ENCODE results near the gene KRTAP29-1.

Gene KRTAP29-1

DNA sequence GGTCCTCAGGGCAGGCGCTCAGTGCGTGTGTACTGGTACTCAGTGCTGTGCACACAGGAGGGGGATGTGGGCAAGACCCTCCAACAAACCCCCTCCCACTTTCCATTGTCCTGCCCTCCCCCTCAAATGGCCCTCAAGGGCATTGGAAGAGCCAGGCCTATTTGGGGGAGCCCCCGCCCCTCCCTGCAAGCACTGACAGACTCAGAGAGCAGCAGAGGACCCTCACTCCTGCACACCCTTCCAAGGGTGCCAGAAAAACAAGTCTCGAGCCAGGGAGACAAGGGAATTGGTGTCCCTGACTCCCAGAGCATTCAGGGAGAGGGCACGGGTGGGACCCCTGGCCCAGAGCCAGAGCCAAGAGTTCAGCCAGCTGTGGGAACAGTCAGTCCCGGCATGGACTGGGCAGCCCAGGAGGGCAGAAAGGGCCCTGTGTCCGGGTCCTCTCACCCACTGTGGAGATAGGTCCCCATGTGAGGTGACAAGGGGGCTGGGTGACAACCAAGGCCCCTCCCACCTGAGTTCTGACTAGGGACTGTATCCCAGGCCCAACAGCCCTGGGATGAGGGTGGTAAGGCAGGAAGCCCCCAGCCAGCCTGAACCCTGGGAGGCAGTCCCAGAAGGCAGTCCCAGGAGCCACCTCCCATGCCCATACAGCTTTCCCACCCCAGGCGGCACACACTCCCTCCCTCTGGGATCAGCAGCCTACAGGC is 24.9 kb upstream of the KRTAP29-1 start:
- DNase-seq = no peak

GRCh38 chr17:41326173-41327145 is 23.8 kb upstream of the KRTAP29-1 start:
- no peak for DNase-seq

DNA sequence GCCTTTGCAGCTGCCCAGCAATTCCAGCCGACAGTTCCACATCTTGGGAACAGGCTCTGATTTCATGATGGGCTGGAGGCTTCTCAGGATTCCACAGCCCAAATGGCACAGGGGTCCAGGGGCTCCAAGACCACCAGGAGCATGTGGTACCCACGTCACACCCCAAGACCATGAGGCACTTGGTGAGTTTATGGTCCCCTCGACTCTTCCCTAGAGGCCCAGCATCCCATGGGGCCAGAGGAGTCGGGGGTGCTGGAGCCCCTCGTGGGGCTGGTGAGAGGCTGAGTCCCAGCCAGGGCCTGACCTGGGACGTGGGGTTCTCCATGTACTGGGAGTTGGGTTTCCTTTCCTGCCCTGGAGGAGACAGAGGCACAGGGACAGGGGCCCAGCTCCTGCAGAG is 23.0 kb upstream of the KRTAP29-1 start:
- no peak for DNase-seq

DNA sequence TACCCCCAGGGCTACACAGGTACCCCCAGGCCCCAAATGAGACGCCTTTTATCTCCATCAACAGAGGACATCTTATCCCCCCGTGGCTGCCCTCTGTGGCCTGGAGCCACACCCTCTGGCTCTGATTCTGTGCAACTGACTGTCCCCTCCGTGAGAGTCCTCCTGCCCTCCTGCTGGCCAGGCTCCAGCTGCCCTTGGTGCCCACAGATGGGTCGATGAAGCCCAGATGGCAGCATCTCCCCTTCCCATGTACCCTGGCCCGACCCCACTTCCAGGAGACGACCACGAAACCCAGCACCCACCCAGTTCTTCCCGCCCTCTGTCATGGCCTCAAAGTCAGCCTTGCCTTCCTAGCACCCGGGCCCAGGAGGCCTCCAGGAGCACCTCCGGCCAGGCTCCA is 22.5 kb upstream of the KRTAP29-1 start:
- DNase-seq = no peak

GRCh38 chr17:41324180-41325075 is 21.8 kb upstream of the KRTAP29-1 start:
- DNase-seq = no peak

DNA sequence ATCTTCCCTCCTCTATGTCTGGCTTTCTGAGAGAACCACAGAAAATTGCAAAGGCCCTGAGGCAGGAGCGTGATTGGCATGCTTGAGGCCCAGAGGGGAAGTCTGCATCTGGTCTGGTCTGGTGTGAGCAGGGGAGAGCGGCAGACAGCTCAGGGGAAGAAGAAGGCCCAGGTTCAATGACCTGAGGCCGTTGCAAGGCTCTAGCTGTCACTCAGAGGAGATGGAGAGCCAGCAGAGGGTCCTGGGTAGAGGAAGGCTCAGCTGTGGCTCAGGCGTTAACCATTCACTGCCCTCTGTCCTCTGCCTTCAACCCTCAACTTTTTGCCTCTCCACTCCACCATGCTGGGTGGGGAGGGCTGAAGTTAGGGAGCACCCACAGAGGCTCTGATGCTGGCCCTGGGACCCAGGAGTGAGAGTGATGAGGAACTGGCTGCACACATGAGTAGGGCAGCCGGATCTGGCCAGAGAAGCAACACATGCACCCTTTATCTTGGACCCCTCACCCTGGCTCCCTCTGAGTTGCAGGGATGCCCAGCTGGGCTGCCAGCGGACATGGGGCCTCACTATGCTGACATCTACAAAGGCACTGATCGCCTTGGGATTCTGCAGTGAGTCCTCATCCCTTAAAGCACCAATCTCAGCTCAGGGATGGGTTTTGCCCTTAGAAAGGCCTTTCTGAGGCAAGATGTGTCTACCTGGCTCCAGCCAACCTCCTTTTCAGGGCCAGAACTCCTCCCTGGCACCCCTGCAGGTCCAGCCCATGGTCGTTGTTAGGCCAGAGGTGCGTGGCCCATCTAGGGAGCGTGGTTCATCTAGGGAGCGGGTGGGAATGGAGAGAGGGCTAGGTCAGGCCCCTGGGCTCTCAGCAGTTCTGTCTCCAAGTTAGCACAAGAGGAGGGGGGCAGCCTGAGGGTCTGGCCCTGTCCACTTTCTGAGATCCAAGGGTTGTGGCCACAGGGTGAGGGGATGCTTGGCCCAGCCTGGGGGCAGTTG is 20.5 kb upstream of the KRTAP29-1 start:
- DNase-seq = no peak

DNA sequence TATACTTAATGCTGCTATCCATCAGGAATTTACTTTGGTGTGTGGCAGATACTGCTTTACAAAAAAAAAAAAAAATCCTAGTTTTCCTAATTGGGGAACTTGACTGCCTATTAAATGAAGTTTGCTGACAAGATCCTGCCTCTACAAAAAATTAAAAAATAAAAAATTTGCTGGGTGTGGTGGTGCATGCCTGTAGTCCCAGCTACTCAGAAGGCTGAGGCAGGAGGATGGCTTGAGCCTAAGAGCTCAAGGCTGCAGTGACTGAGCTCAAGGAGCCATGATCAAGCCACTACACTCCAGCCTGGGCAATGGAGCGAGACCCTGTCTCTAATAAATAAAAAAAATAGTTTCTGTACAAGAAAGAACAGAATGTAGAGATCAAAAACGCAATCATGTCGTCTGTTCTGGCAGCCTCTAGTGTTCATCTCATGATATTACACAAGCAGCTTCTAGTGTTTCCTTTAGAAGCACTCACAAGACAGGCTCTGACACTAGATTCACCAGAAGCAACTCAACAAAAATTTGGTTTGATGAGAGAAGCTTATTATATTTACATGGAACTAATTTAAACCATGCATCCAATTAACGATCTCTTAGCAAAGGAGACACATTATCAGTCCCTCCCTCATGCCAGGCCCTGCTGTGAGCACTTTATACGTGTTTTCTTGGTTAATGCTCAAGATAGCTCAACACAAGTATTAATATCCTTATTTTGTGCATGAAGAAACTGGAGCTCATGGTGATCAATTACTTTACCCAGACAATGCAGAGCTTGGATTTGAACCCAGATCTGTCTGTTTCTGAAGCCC is 19.6 kb upstream of the KRTAP29-1 start:
- no peak for DNase-seq

DNA sequence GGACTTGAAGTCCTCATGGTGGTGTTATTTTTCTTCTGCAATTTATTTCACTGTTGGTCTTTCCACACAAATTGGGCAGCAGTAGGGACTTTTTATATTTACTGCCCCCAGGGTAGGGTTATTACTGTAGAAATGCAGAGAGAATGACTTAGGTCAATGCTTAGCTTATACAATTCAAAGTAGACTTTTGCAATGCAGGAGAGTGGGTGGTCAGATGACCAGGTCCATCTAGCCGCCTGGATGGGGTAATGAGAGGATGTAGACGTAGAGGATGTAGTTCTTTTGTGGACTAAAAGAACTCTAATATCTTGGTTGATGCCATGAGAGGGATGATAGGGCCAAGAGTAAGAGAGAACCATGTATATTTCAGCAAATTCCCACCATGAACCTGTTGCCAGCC is 15.6 kb upstream of the KRTAP29-1 start:
- no peak for DNase-seq

DNA sequence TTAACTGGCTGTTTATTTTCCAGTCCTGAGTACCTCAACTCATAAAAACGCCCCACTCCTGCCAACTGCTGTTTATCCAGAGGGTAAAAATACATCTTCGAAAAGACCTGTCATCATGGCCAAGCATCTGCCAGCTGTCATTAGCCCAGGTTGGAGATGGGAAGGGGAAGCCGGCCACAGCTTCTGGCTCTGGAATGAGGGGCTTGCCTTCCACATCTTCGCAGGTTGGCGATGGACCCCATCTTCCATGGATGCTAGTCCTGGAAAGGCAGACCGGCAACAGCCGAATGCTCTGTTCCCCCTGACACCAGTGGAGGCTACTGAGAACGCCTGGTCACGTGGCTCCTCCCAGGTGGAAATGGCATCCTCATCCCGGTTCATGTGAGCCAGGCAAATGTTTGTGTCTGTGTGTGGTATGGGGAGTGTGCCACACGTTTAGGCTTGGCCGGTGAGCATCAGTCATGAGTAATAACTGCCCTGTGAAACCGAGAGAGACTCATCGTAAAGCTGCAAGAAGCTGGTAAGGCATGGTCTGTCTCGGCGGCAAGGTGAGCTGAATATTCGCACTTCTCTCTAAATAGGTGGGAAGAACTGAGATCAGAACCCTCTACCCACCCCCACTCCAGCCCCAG is 13.3 kb upstream of the KRTAP29-1 start:
- no peak for DNase-seq

- DNase-seq = no peak
These were observed 12.6 kb upstream of the KRTAP29-1 start, which contains the start of gene KRTAP17-1 for GRCh38 chr17:41315204-41315794. TSS of gene KRTAP17-1 (minus strand) at chr17:41315710. CDS start at chr17:41315650, 60 bp downstream.

- DNase-seq = no peak
These were observed 8.5 kb upstream of the KRTAP29-1 start for GRCh38 chr17:41311111-41311510.

- DNase-seq = no peak
These were observed 6.3 kb upstream of the KRTAP29-1 start, which contains the start of gene KRTAP16-1 for GRCh38 chr17:41308918-41309359. TSS of gene KRTAP16-1 (minus strand) at chr17:41309309. CDS start at chr17:41309253, 56 bp downstream.

DNA sequence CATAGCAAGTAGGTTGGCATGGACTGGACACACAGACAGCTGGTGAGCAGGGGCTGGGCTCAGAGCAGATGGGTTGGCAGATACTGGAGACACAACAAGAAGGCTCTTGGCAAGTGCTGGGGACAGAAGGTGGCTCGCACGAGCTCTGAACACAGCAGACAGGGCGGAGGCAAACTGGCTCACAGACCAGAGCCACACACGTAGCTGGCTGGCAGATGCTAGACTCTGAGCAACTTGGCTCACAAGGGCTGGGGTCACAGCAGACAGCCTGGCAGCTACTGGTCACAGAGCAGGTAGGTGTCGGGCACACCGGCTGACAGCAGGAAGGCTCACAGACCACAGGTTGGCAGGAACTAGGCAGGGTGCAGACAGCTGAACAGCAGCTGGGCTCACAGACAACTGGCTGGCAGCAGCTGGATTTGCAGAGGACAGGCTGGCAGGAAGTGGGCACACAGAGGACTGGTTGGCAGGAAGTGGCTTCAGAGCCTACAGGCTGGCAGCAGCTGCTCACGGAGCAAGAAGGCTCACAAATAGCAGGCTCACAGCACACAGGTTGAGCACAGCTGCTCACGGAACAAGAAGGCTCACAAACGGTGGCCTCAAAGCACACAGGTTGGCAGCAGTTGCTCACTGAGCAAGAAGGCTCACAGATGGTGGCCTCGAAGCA is 5.7 kb upstream of the KRTAP29-1 start:
- peak; percentile 72 for DNase-seq

DNA sequence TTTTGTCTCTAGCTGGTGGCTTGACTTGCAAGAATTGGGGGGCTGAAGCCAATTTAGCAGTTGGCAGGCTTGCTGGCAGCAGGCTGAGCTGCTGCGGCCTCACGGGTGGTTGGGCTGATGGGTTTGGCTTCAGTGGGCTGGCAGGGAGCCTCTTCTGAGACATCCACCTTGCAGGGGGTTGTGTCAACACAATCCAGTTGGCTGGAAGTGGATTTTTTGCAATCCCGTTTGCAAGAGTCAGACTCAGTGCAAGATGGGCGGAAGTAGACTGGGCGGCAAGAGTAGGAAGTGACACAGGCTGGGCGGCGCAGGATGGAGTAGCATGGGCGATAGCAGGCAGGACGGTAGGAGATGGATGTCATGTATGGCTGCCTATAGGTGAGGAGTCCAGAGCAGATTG is 5.0 kb upstream of the KRTAP29-1 start:
- no peak for DNase-seq

DNA sequence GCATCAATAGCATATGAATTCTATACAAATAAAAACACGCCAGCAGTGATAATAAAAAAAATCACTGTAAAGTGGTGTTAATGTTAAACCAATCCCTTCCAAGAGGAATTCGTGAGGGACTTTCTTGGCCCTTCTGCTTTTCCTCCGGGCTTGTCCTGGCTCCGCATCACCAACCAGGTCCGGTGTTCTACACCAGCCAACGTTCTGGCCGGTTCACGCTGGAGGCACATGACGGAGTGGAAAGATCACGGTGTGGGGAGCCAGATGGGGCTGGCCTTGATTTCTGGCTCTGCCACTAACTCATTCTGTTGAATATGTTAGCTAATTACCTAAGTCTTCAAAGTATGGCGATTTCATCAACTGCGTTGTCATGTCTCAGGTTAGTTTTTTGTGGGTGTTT is 1.4 kb upstream of the KRTAP29-1 start:
- DNase-seq = no peak

GRCh38 chr17:41302981-41303380 is 330 bp upstream of the KRTAP29-1 start:
- DNase-seq = no peak

DNA sequence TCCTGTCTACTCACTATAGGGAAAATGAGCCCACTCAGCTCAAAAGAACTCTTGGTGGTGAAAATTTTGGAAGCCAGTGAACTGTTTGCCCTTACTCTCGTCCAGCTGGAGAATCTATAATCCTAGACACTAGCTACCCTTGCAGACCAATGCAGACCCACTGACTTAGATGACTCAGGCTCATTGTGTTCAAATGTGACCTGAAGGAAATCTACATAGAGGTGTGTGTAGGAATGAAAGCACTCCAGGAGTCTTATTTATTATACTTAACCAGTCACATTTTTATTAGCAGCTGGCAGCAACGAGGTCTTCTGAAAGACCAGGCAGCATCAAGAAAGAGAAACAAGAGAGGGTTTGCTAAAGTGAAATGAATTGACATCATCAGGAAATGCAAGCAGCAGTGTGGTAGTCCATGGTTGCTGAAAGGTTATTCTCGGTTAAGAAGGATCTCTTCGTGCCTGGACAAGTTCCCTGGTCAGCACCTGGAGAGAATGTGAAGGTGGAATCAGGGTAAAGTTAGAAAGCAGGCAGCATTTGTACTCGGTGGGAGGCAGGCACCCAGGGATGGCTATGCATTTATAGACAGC is 1.4 kb downstream of the KRTAP29-1 start:
- no peak for DNase-seq

DNA sequence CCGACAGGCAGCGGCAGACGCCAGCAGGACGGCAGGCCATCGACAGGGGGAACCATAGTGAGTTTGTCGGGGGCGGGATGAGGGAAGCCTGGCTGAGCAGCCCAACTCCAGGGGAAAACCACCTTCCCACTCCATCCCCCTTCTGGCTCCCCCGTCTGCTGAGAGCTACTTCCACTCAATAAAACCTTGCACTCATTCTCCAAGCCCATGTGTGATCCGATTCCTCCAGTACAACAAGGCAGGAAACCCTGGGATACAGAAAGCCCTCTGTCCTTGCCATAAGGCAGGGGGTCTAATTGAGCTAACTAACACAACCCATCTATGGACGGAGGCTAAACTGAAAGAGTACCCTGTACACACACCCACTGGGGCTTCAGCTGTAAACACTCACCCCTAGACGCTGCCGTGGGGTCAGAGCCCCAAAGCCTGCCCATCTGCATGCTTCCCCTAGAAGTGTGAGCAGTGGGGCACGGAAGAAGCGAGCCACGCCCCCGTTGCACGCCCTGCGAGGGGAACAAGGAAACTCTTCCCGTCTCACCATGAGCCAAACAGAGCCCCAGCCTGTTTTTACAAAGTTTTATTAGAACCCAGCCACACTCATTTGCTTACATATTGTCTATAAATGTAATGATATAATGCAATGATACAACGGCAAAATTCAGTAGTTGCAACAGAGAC is 4.1 kb downstream of the KRTAP29-1 start:
- no peak for DNase-seq
